Colonic mucosa (tissue), 4 donors: ENCODE results near the gene ADAM12. TPM values are rescaled to one million over a fixed set of nuclear protein-coding genes. Genes with fewer than 3 reads are reported as not detected.

ENCODE experiments used
- DNase-seq: peaks from one replicate; pipeline ENCODE4 v3.0.0-alpha.2; 2020
- H3K27ac ChIP-seq: fragments of 200-600 bp; one replicate; pipeline ENCODE4 v1.8.0; 2021
- H3K27me3 ChIP-seq: fragments of 200-600 bp; one replicate; pipeline ENCODE4 v1.8.0; 2021
- H3K36me3 ChIP-seq: fragments of 200-600 bp; one replicate; pipeline ENCODE4 v1.8.0; 2021
- H3K4me1 ChIP-seq: fragments of 200-600 bp; one replicate; pipeline ENCODE4 v1.8.0; 2021; ENCODE audit warnings: mild to moderate bottlenecking
- H3K4me3 ChIP-seq: fragments of 200-600 bp; one replicate; pipeline ENCODE4 v1.8.0; 2021
- H3K9ac ChIP-seq, 2 donors: one replicate each; pipeline ENCODE4 v1.7.0; 2013; ENCODE audit warnings: control low read depth in 2 of 2, low read depth in 2 of 2, low read length in 2 of 2
- H3K9me3 ChIP-seq: fragments of 200-600 bp; one replicate; pipeline ENCODE4 v1.8.0; 2021
- intact Hi-C: fragments of 100-400 bp; cut with DNase I; formaldehyde crosslinking; loops from one replicate; pipeline ENCODE4 v1.14.1; 2022
- total RNA-seq, 2 donors: library from RNA; stranded (reverse); fragmentation: NEBNext Ultra II Directional in 1 of 2; extraction: Animal tissue kit (Norgen Biotek cat#: 25700) in 1 of 2; gene quantifications; one replicate each; pipeline ENCODE4 v1.2.1, GENCODE V29; 2021
- TF ChIP-seq, protein P1 (sequence below): fragments of 200-600 bp; IDR thresholded peaks from one replicate; pipeline ENCODE4 v1.8.0; 2022; ENCODE audit warnings: antibody characterized with exemption, mild to moderate bottlenecking
- donor health status: healthy.
- donor health status: DM: no; HTN: no; CAD: no.
- donor health status: DM: no; HTN: no; CAD: no.

Gene ADAM12
- total RNA-seq, 2 donors from 2014 or later, result 0.30 to 0.64 TPM

DNA sequence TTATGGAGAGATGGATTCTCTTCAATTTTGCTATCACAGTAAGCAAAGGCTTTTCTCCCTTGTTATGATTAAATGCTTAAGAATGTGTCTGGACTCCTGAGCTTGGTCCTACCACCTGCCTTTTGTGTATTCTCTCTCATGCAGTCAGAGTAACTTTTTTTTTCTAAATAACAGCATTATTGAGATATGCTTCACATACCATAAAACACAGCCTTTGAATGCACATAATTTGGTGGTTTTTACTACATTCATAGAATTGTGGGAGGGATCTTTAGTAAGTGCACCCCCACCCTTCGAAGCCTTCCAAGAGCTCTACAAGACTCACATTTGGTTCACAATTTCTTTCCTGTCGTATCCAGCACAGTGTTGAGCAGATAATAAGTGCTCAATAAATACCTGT lies 175.5 kb downstream of the ADAM12 start:
- Histone ChIP-seq H3K27ac (no peak overlapping the region), H3K36me3 (no peaks in the 10 kb centered on the region), H3K4me1 (no peaks in the 10 kb centered on the region), H3K4me3 (no peak overlapping the region), H3K9me3 (no peaks in the 10 kb centered on the region), H3K27me3 (no peaks in the 10 kb centered on the region), H3K9ac (no peak overlapping the region)
- intact Hi-C loops, result no loop called here
- DNase-seq, result no peak
- TF ChIP-seq, protein P1, sequence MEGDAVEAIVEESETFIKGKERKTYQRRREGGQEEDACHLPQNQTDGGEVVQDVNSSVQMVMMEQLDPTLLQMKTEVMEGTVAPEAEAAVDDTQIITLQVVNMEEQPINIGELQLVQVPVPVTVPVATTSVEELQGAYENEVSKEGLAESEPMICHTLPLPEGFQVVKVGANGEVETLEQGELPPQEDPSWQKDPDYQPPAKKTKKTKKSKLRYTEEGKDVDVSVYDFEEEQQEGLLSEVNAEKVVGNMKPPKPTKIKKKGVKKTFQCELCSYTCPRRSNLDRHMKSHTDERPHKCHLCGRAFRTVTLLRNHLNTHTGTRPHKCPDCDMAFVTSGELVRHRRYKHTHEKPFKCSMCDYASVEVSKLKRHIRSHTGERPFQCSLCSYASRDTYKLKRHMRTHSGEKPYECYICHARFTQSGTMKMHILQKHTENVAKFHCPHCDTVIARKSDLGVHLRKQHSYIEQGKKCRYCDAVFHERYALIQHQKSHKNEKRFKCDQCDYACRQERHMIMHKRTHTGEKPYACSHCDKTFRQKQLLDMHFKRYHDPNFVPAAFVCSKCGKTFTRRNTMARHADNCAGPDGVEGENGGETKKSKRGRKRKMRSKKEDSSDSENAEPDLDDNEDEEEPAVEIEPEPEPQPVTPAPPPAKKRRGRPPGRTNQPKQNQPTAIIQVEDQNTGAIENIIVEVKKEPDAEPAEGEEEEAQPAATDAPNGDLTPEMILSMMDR, result no peak

DNA sequence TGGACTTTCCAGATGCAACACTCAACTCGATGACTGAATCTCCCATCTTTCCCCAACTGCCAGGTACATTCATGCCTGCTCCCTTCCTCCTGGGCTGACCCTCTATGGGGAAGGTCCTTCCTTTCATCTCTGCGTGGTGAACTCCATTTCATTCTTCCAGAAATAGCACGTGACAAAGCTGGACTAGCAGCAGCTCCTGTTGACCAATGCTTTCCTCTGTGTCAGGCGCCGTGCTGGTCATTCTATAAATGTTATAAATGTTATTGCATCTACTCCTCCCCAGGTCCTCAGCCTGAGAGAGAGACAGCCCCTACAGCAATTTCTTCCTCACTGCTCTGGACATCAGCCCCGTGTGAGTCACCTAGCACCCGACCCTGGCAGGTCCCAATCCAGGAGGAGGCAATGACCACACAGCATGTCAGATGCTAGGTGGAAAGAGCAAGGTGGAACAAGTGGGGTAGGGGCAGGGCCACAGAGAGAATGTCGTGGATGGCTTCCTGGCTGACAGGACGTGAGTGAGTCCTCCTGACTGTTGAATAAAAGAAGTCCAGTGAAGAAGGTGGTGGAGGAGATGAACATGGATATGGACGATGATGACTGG lies 178.1 kb downstream of the ADAM12 start:
- no peak for DNase-seq
- Histone ChIP-seq H3K27ac (no peak overlapping the region), H3K4me3 (no peak overlapping the region), H3K36me3 (no peaks in the 10 kb centered on the region), H3K9ac (no peak overlapping the region), H3K27me3 (no peaks in the 10 kb centered on the region), H3K9me3 (no peaks in the 10 kb centered on the region), H3K4me1 (no peaks in the 10 kb centered on the region)
- intact Hi-C loops, result no loop called here
- TF ChIP-seq, protein P1, result no peak

DNA sequence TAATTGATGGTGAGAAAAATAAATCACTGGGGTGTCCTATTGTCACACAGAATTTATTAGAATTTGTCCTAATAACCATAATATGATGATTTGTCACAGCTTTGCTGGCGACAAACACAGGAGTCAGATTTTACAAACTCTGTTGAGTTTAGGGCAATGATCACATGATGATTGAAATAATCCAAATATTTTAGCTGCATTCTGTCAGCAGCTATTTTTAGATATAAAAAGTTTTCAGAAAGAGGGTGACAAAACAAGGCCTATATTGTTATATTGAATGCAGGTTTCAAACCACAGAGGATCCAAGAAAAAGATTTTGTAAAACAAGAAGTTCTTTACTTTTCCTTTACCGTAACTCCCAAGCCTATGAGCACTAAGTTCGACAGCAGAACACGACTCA lies 178.8 kb downstream of the ADAM12 start:
- Histone ChIP-seq H3K4me1 (no peaks in the 10 kb centered on the region), H3K27me3 (no peaks in the 10 kb centered on the region), H3K36me3 (no peaks in the 10 kb centered on the region), H3K27ac (no peak overlapping the region), H3K9me3 (no peaks in the 10 kb centered on the region), H3K4me3 (no peak overlapping the region), H3K9ac (no peak overlapping the region)
- DNase-seq, result no peak
- TF ChIP-seq, protein P1, result no peak
- intact Hi-C loops, result no loop called here

DNA sequence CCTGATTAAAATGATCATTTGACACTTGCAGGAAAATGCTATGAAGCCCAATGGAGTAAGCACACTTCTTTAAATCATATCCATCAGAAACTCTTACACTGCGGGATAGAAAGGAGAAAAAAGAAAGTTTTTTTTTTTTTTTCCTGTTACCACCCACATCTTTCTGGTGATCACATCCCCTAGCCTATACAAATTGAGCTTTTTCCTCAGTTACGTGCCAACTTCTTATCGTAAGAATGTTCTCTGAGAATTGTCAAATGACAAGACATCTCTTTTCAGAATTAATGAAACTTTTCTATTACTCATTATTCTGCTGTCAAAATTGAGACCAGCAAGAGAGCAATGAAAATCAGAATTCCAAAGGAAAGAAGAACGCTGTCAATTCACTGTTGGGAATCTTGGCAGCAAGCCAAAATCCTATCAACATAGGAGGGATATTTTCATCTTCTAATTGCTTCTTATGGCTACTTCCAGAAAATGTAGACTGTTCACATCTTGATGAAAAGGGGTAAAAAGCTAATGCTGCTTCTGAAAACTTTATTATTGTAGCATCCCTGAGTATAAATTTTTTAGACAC lies 179.5 kb downstream of the ADAM12 start:
- H3K9ac ChIP-seq, result no peak overlapping the region
- intact Hi-C loops, result no loop called here
- no peaks in the 10 kb centered on the region for H3K27me3 ChIP-seq
- DNase-seq, result no peak
- H3K9me3 ChIP-seq, result no peaks in the 10 kb centered on the region
- TF ChIP-seq, protein P1, result no peak
- no peak overlapping the region for H3K27ac ChIP-seq
- H3K36me3 ChIP-seq, result no peaks in the 10 kb centered on the region
- no peak overlapping the region for H3K4me3 ChIP-seq
- H3K4me1 ChIP-seq, result no peaks in the 10 kb centered on the region

DNA sequence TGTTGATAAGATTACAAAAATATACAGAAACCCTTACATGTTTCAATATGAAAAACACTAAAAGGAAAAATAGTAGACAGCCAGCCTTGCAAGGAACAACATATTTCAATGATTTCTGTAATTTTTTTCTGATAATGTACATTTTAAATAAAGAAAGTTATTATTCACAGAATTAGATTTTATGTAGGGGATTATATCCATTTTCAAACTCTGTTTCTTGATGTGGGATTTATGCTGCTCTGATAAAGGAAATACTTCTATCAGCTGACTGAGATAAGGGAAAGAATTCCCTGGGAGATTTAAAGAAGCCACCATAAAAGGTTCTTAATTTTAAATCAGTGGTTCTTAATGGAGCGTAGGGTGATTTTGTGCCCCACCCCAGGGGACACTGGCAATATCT lies 180.4 kb downstream of the ADAM12 start:
- TF ChIP-seq, protein P1, result no peak
- intact Hi-C loops, result no loop called here
- H3K27me3 ChIP-seq, result no peaks in the 10 kb centered on the region

More for the DNA sequence above, 180.4 kb downstream of the ADAM12 start:
- Histone ChIP-seq H3K4me1 (no peaks in the 10 kb centered on the region), H3K9me3 (no peaks in the 10 kb centered on the region), H3K36me3 (no peaks in the 10 kb centered on the region), H3K9ac (no peak overlapping the region), H3K4me3 (no peak overlapping the region), H3K27ac (no peak overlapping the region)
- no peak for DNase-seq
